Activated CD4-positive, alpha-beta T cell treated with anti-CD3 and anti-CD28 coated beads, Interleukin-10, Interleukin-2, amounts not matched to agents 100 ng/mL and 50 ng/mL, durations not matched to agents 16 hours and 8 hours (primary cell): ENCODE data around the gene SLC45A3.

Experiments
- DNase-seq: peaks from one replicate; pipeline ENCODE4 v3.0.0-alpha.2; 2020

SLC45A3 gene

GRCh38 chr1:205699416-205699815 lies 19.1 kb upstream of the SLC45A3 start:
- no peak for DNase-seq

- no peak for DNase-seq
Measured at GRCh38 chr1:205698921-205699320, 18.6 kb upstream of the SLC45A3 start.

DNA sequence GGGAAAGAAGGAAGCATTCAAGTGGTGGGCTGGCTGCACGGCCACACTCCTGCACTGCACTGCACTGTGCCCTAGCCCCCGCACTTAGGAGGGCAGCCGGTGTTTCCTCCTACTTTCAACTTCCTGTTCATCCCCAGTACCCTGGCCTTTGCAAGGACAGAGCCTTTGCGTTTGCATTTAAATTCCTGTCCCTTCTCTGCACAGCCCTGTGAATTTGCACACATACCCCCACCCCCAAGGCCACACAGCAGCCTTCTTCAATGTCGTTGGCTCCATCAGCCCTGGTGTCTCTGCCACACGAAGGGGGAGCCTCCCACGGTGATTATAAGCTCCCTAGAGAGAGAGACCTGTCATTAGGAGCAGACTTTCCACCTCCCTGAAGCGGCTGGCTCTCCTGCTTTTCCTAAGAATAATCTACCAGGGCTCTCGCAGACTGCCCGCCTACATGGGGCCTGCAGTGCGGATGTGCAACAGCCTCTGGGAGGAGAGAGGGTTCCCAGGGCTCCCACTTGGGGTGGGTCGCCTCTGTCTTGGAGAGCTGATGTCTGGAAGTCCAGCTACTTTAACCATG lies 13.2 kb upstream of the SLC45A3 start:
- no peak for DNase-seq

- no peak for DNase-seq
Measured at GRCh38 chr1:205692423-205692822, 12.1 kb upstream of the SLC45A3 start.

GRCh38 chr1:205690122-205690756 lies 9.9 kb upstream of the SLC45A3 start:
- no peak for DNase-seq

DNA sequence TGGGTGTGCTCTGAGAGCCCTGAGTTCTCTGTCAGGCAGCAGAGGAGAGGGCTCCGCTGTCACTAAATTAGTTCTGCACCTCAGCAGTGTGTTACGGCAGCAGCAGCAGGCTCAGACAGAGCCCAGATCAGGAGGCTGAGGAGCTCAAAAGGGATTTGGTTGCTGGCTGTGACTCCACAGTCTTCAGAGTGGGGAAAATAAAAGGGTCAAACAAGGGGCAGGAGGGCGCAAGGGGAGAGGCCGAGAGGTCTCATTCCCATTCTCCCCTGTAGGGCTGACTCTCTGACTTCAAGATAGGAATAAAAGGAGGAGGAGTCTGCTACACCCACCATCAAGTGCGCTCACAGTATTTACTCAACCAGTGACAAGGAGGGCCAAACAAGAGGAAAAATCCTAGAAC lies 9.2 kb upstream of the SLC45A3 start:
- no peak for DNase-seq

GRCh38 chr1:205688171-205689080 lies 8.1 kb upstream of the SLC45A3 start:
- DNase-seq, result no peak

DNA sequence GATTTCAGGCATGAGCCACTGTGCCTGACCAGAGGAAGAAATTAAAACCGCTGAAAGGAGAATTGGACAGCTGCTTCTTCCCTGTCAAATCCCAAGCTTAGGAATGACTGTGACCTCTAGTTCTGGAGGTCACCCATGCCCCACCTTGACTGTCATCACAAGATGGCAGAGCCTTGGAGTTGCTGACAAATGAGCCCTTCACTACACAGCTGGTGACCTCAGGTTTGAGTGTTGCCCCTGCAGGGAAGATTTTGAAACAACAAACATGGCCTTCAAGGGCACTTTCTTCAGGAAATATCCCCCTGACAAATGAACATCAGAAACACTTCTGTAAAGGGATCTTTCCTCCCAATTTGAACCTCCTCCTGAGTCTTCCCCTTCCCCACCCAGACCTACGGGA lies 6.9 kb upstream of the SLC45A3 start:
- DNase-seq, result no peak

GRCh38 chr1:205681364-205681763 lies 1.1 kb upstream of the SLC45A3 start:
- DNase-seq, result no peak

DNA sequence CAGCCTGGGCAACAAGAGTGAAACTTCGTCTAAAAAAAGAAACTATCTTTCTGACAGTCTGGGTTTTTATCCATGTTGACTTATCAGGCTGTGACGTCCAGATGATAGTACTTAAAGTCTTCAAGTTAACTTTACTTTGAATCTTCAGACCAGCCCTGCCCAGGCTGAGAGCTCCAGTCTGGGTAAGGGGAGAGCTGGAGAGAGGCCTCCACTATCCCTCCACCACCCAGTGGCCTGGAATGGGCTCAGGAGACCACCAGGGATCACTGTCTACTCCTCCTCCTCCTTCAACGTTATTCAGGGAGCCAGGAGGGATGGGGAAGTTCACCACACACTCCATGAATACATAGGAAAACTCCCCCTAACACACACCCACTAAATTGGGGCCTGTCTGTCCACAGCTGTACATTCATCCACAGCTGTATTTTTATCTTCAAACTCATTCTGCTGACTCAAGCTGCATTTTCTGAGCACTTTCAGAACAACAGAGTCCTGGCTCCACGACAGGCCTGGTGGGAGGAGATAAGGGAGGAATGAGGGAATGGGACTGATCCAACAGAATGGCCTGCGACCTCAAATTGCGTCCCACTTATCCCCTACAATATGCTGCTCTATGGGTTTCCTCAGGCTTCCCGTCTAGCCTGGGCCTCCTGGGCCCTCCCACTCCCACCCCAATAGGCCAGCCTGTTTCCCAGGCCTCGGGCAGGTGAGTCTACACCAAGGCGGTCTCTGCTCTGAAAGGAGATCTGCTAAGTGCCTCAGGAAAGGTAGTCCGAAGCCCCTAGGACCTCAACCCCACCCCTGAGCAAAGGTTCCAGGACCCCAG lies 1.8 kb downstream of the SLC45A3 start:
- DNase-seq, result no peak

- no peak for DNase-seq
Measured at GRCh38 chr1:205677167-205677566, 3.1 kb downstream of the SLC45A3 start.

DNA sequence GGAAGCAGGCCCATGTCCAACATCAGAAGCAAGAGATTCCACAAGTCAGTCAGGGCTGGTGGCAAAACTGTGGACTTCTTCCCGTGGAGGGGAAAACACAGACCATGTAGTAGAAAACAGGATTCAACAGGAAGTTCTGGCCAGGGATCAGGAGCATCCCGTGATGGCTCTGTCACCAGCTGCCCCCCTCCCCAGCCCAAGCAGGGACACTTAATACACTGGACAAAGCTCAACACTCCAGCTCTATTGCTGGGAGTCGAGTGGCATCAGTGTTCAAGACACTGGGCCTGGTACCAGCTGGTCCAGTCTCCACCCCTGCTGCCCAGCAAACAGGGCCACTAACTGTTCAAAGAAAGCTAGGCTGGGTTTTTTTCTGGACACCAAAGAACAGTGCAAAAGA lies 3.7 kb downstream of the SLC45A3 start:
- no peak for DNase-seq

DNA sequence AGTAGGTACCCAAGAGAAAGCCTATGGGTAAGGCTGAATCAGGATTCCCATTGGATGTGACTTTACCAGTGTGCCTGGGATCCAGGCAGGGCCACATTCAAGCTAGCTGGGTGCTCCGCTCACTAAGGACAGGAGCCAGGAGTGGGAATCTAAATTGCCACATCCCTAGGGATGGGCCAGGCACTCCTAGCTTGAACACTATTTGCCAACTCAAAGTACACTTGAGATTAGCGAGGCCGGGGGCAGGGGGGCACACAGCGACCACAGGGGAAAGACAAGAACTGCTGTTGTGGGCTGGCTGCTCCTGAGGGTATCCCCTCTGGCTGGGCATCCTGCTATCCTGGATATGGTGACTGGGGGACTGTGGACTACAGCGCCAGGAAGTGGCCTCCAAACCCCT lies 4.3 kb downstream of the SLC45A3 start:
- no peak for DNase-seq

DNA sequence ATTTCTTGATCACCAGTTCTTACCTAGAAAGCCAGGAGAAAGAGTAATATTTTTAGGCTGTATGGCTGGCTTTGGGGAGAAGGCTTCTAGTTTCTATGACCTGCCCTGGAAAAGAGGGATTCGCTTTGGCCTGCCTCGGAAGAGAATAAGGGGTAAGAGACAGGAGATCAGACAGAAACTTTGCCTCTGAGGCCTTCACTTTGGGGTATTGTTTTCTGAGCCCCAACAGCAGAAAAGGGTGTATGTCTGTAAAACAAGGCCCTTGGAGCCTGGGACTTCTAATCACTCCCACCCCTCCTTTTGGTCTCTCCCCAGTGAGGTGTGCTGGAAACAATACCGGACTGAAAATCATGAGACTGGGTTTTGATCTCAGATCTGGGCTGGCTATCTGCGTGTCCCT lies 5.1 kb downstream of the SLC45A3 start:
- DNase-seq, result no peak

- DNase-seq, result no peak
Measured at GRCh38 chr1:205672970-205673369, 7.3 kb downstream of the SLC45A3 start.

DNA sequence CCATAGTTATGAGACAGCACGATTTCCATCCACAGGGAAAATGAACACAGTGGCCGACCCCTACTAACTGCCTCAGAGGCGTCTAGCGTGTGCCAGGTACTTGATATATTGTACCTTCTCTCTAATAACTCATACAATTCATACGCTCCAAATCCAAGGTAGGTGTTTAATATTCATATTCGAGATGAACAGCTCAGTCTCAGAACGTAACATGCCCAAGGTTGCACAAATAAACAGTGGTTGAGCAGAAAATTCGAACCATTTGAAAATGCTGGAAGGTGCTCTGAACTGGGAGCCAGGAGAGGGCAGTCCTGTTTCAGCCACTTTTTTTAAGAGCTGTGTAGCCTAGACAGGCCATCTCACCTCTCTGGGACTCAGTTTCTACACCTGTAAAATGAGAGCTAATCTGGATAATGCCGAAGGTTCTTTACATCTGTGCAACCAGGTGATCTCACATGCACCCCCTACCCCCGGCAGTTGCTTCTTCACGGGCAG lies 7.9 kb downstream of the SLC45A3 start:
- no peak for DNase-seq

DNA sequence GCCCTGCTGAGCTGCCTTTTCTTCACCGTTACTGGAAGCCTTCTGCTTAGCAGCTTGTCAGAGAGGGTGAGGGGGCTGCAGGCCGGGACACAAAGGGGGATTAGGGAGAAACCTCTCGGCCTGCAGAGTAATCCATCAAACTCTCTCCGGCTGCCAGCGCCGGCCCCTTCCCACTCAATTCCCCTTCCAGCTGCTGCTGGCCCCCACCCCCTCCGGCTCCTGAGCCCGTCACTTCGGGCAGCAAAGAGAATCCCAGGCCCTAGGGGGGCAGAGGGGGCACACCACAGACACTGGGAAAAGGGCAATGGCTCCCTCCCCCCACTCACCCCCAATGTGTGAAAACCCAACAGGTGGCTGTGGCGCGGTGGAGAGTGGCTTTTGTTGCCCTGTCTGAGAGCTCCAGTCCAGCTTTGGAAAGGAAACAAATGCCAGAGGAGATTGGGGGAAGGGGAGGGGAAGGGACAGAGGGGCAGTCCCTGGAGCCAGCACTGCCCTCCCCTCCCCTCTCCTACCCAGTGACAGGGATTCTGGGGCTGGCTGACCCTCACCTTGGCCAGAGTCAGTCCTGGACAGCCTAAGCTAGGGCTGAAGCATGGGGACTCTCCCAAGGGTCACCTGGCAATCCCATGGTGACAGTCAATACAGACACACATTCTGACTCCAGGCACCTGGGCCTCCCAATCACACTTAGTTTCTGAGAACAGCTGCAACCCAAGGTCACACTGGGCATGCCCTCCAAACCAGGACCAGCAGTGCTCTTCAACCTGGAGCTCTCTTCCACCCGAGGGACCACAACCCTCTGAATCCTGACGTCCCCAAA lies 9.5 kb downstream of the SLC45A3 start:
- no peak for DNase-seq

GRCh38 chr1:205670150-205670446 lies 10.2 kb downstream of the SLC45A3 start:
- no peak for DNase-seq

- no peak for DNase-seq
Measured at GRCh38 chr1:205669341-205670149, 10.8 kb downstream of the SLC45A3 start.

DNA sequence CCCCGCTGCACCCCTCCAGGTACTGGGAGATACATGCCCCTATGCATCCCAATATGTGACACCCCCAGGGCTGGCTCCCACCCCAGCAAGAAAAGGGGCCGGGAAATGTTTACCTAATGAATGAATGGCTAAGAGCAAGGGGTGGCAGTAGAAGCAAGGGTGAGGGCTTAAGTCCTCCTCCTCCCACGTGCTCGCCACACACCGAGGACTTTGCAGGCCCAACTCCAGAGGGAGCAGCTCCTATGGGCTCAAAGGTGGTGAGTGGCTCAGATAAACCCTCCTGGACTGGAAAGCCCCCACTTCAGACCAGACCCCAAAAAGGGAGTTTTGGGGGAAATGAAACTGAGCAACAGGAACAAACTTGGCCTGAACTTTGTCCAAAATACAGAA lies 11.4 kb downstream of the SLC45A3 start:
- DNase-seq, result no peak

DNA sequence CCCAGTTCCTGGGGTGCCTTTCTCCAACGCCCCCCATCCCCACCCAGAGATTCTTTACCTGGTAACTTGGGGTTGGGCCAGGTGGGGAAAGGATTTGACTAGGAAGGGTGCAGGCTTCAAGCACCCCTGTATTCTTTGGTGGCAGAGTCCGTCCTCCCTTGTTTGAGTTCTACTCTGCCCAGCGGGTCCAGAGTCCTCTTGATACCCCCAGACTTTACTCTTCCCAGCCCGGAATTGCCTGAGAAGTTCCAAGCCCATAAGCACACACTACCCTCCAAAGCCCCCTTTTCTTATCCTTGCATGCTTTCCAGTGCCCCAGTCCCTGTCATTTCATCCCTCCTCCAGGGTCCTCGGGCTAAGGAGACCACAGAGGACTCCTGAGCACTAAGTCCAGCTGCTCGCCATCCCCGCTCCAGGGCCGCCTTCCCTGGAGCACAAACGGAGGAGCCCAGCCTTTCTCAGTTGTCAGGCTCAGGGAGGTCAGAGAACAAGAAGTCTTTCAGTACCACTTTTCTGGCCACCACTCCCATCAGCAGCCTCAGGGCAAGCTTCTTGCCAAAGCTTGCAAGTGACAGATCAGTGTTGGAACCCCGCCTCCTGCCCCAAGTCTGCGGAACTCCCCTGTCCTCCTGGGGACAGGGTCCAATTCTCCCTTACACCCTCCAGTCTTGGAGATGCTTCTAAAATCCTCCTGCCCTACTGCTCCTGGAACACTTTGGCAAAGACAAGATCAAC lies 12.2 kb downstream of the SLC45A3 start:
- no peak for DNase-seq
